MM.1S (cell line): ENCODE results near the gene SUSD4.

Experiments
- DNase-seq: peaks from one replicate; pipeline ENCODE4 v3.0.0-alpha.2; 2015
- H2AFZ ChIP-seq: fragments of 300-600 bp; sonication (generic); 2 replicates; pipeline ENCODE4 v1.6.0; 2016; ENCODE audit warnings: antibody characterized with exemption, low read length
- H3F3A ChIP-seq: fragments of 300-600 bp; sonication (generic); 2 replicates; pipeline ENCODE4 v1.6.1; 2016; ENCODE audit warnings: mild to moderate bottlenecking, antibody characterized with exemption, low read length, moderate library complexity, mixed read lengths; ENCODE audit not compliant: insufficient read depth
- H3K27ac ChIP-seq: fragments of 300-600 bp; sonication (generic); 2 replicates; pipeline ENCODE4 v1.5.1; 2016; ENCODE audit warnings: mild to moderate bottlenecking, low read length
- H3K27me3 ChIP-seq: fragments of 300-600 bp; sonication (generic); replicated peaks from 2 replicates; pipeline ENCODE4 v1.6.0; 2016; ENCODE audit warnings: low read length; ENCODE audit not compliant: insufficient read depth
- H3K36me3 ChIP-seq: fragments of 300-600 bp; sonication (generic); replicated peaks from 2 replicates; pipeline ENCODE4 v1.6.1; 2016; ENCODE audit warnings: mild to moderate bottlenecking, low read length, mixed read lengths; ENCODE audit not compliant: insufficient read depth
- H3K4me1 ChIP-seq: fragments of 300-600 bp; sonication (generic); 2 replicates; pipeline ENCODE4 v1.6.1; 2016; ENCODE audit warnings: low read length, mixed read lengths
- H3K4me2 ChIP-seq: fragments of 300-600 bp; sonication (generic); 2 replicates; pipeline ENCODE4 v1.6.0; 2016; ENCODE audit warnings: low read depth, low read length
- H3K4me3 ChIP-seq: fragments of 300-600 bp; sonication (generic); 2 replicates; pipeline ENCODE4 v1.5.1; 2016; ENCODE audit warnings: low read length, mixed read lengths
- H3K79me2 ChIP-seq: fragments of 300-600 bp; sonication (generic); 2 replicates; pipeline ENCODE4 v1.6.1; 2016; ENCODE audit warnings: mixed run types, low read length, mixed read lengths
- H3K9ac ChIP-seq: fragments of 300-600 bp; sonication (generic); 2 replicates; pipeline ENCODE4 v1.6.1; 2016; ENCODE audit warnings: low read length, mixed read lengths
- H3K9me2 ChIP-seq: fragments of 300-600 bp; sonication (generic); replicated peaks from 2 replicates; pipeline ENCODE4 v1.6.1; 2016; ENCODE audit warnings: mild to moderate bottlenecking, low read length, mixed read lengths; ENCODE audit not compliant: insufficient read depth
- H3K9me3 ChIP-seq: fragments of 300-600 bp; sonication (generic); replicated peaks from 2 replicates; pipeline ENCODE4 v1.6.1; 2016; ENCODE audit warnings: mild to moderate bottlenecking, low read length, mixed read lengths; ENCODE audit not compliant: insufficient read depth
- H4K20me1 ChIP-seq: fragments of 300-600 bp; sonication (generic); 2 replicates; pipeline ENCODE4 v1.6.1; 2016; ENCODE audit warnings: mild to moderate bottlenecking, low read length, moderate library complexity, mixed read lengths; ENCODE audit not compliant: insufficient read depth
- CTCF ChIP-seq: fragments of 300-600 bp; sonication (generic); IDR thresholded peaks from 2 replicates; pipeline ENCODE4 v1.5.1; 2016; ENCODE audit warnings: antibody characterized with exemption, low read length, mixed read lengths
- EZH2 ChIP-seq: fragments of 300-600 bp; sonication (generic); optimal IDR thresholded peaks from 2 replicates; pipeline ENCODE3; 2017; ENCODE audit warnings: low read depth, mild to moderate bottlenecking, antibody characterized with exemption, low read length, mixed read lengths
- EZH2phosphoT487 ChIP-seq: fragments of 300-600 bp; sonication (generic); IDR thresholded peaks from 2 replicates; pipeline ENCODE4 v1.6.1; 2018; ENCODE audit warnings: antibody characterized with exemption, low read length

SUSD4 gene

DNA sequence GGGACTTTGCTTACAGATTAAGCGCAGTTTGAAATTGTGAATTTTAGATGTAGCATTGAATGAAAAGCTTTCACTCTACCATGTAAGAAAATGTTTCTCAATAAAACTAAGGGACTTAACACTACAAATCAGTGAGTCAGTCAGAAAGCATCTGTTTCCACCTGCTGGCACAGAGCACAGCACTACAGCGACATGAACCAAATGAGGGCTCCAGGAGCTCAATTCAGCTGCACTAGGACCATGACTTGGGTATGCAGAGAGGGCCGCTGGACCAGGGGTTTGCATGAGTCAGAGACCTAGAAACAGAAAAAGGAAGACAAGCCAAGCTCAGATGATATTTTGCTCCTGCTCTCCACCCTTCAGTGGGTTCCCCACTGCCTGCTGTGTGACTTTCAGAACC lies 5.2 kb downstream of the SUSD4 start:
- Histone ChIP-seq H3F3A (no peaks in the 10 kb centered on the region), H3K4me1 (no peaks in the 10 kb centered on the region), H2AFZ (no peak overlapping the region), H3K27me3 (no peaks in the 10 kb centered on the region), H3K4me3 (no peak overlapping the region), H3K36me3 (no peaks in the 10 kb centered on the region), H3K79me2 (no peaks in the 10 kb centered on the region), H3K4me2 (no peak overlapping the region), H4K20me1 (no peaks in the 10 kb centered on the region), H3K27ac (no peak overlapping the region), H3K9me3 (no peaks in the 10 kb centered on the region), H3K9ac (no peak overlapping the region), H3K9me2 (no peaks in the 10 kb centered on the region)
- TF ChIP-seq EZH2phosphoT487: no peak
- TF ChIP-seq EZH2: no peak
- TF ChIP-seq CTCF: no peak
- DNase-seq: no peak

GRCh38 chr1:223355699-223356098 lies 8.3 kb downstream of the SUSD4 start:
- Histone ChIP-seq H3K36me3 (no peaks in the 10 kb centered on the region), H3K4me1 (no peaks in the 10 kb centered on the region), H3K9ac (no peak overlapping the region), H3K9me3 (no peaks in the 10 kb centered on the region), H3K4me3 (no peak overlapping the region), H3K9me2 (no peaks in the 10 kb centered on the region), H3K27ac (no peak overlapping the region), H3K27me3 (no peaks in the 10 kb centered on the region), H3K4me2 (no peak overlapping the region), H2AFZ (no peak overlapping the region), H4K20me1 (no peaks in the 10 kb centered on the region), H3K79me2 (no peaks in the 10 kb centered on the region), H3F3A (no peaks in the 10 kb centered on the region)
- no peak for DNase-seq
- TF ChIP-seq EZH2phosphoT487 (no peak), EZH2 (no peak), CTCF (no peak)

DNA sequence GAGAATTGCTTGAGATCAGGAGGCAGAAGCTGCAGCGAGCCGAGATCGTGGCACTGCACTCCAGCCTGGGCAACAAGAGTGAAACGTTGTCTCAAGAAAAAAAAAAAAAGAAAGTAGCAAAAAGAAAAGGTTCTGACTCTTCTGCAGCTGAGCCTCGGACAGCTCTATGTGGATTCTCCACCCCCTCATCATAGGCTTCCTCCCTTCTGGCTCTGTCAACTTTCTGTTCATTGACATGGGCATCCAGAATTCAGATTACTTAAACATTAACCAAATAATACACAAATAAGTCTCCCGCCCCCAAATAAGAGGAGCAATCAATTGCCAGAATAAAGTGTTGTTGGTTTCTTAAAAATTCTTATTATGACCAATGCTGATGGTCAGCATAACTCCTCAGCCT lies 10.0 kb downstream of the SUSD4 start:
- Histone ChIP-seq H3K4me3 (no peak overlapping the region), H3K27ac (no peak overlapping the region), H3K9ac (no peak overlapping the region), H3K9me2 (no peaks in the 10 kb centered on the region), H3K79me2 (no peaks in the 10 kb centered on the region), H3K4me1 (no peaks in the 10 kb centered on the region), H3K4me2 (no peak overlapping the region), H2AFZ (no peak overlapping the region), H3K36me3 (no peaks in the 10 kb centered on the region), H3F3A (no peaks in the 10 kb centered on the region), H3K9me3 (no peaks in the 10 kb centered on the region), H3K27me3 (no peaks in the 10 kb centered on the region), H4K20me1 (no peaks in the 10 kb centered on the region)
- DNase-seq: no peak
- TF ChIP-seq EZH2: no peak
- TF ChIP-seq CTCF: no peak
- TF ChIP-seq EZH2phosphoT487: no peak
